H9 (cell line): ENCODE measurements around the gene ANKRD13A. TPM values are rescaled to one million over a fixed set of nuclear protein-coding genes. Genes with fewer than 3 reads are reported as not detected.

Experiments
- DNase-seq: peaks from one replicate; pipeline ENCODE4 v3.0.0-alpha.2; 2017
- H2AFZ ChIP-seq: one replicate; pipeline ENCODE4 v1.6.1; 2013; ENCODE audit warnings: mild to moderate bottlenecking, low read length, control low read depth, moderate library complexity
- H2AK5ac ChIP-seq: 2 replicates; pipeline ENCODE4 v1.6.1; 2013; ENCODE audit warnings: low read length, control low read depth, mixed read lengths; ENCODE audit not compliant: insufficient read length
- H2BK120ac ChIP-seq: one replicate; pipeline ENCODE4 v1.6.1; 2013; ENCODE audit warnings: low read depth, mild to moderate bottlenecking, low read length, control low read depth, inconsistent platforms; ENCODE audit not compliant: poor library complexity, severe bottlenecking
- H2BK12ac ChIP-seq: 2 replicates; pipeline ENCODE4 v1.6.1; 2013; ENCODE audit warnings: low read length, control low read depth, mixed read lengths, low read depth; ENCODE audit not compliant: insufficient read length
- H2BK15ac ChIP-seq: 2 replicates; pipeline ENCODE4 v1.6.1; 2013; ENCODE audit warnings: low read depth, low read length, control low read depth
- H2BK20ac ChIP-seq: one replicate; pipeline ENCODE4 v1.6.1; 2013; ENCODE audit warnings: low read depth, mild to moderate bottlenecking, low read length, control low read depth, inconsistent platforms; ENCODE audit not compliant: poor library complexity, severe bottlenecking
- H2BK5ac ChIP-seq: 2 replicates; pipeline ENCODE4 v1.6.1; 2013; ENCODE audit warnings: low read length, control low read depth, mixed read lengths; ENCODE audit not compliant: insufficient read length
- H3K14ac ChIP-seq: 2 replicates; pipeline ENCODE4 v1.6.1; 2013; ENCODE audit warnings: low read length, control low read depth; ENCODE audit not compliant: insufficient read depth
- H3K18ac ChIP-seq: 2 replicates; pipeline ENCODE4 v1.6.1; 2013; ENCODE audit warnings: low read depth, mild to moderate bottlenecking, mixed read lengths, low read length, control low read depth; ENCODE audit not compliant: insufficient read length
- H3K23ac ChIP-seq: 2 replicates; pipeline ENCODE4 v1.6.1; 2013; ENCODE audit warnings: low read length, control low read depth, mixed read lengths, low read depth; ENCODE audit not compliant: insufficient read length
- H3K23me2 ChIP-seq: 2 replicates; pipeline ENCODE4 v1.6.1; 2013; ENCODE audit warnings: low read depth, mild to moderate bottlenecking, mixed read lengths, low read length, control low read depth; ENCODE audit not compliant: insufficient read length, poor library complexity, severe bottlenecking
- H3K27ac ChIP-seq: 2 replicates; pipeline ENCODE4 v1.5.1; 2013; ENCODE audit warnings: low read length, control low read depth, mixed read lengths, low read depth; ENCODE audit not compliant: insufficient read length
- H3K27me3 ChIP-seq: 2 replicates; pipeline ENCODE4 v1.6.1; 2013; ENCODE audit warnings: low read length, control low read depth, inconsistent platforms; ENCODE audit not compliant: insufficient read depth
- H3K4ac ChIP-seq: 2 replicates; pipeline ENCODE4 v1.6.1; 2013; ENCODE audit warnings: low read depth, mild to moderate bottlenecking, control low read depth, inconsistent platforms, low read length, moderate library complexity
- H3K4me1 ChIP-seq: 2 replicates; pipeline ENCODE4 v1.6.1; 2013; ENCODE audit warnings: low read length, control low read depth, inconsistent platforms; ENCODE audit not compliant: insufficient read depth
- H3K4me2 ChIP-seq: 2 replicates; pipeline ENCODE4 v1.6.1; 2013; ENCODE audit warnings: low read length, control low read depth, mixed read lengths; ENCODE audit not compliant: insufficient read length, insufficient read depth
- H3K56ac ChIP-seq: 2 replicates; pipeline ENCODE4 v1.6.1; 2013; ENCODE audit warnings: low read depth, mild to moderate bottlenecking, mixed read lengths, low read length, control low read depth; ENCODE audit not compliant: insufficient read length
- H3K79me1 ChIP-seq: 2 replicates; pipeline ENCODE4 v1.6.1; 2013; ENCODE audit warnings: low read depth, mild to moderate bottlenecking, moderate library complexity, low read length, control low read depth, inconsistent platforms; ENCODE audit not compliant: insufficient read depth, poor library complexity, severe bottlenecking
- H3K79me2 ChIP-seq: 2 replicates; pipeline ENCODE4 v1.6.1; 2013; ENCODE audit warnings: low read length, control low read depth, inconsistent platforms; ENCODE audit not compliant: insufficient read depth
- H3K9ac ChIP-seq: 2 replicates; pipeline ENCODE4 v1.6.1; 2013; ENCODE audit warnings: low read length, control low read depth, mixed read lengths; ENCODE audit not compliant: insufficient read length; ENCODE audit errors: extremely low read depth
- H3K9me3 ChIP-seq: one replicate; pipeline ENCODE4 v1.6.1; 2013; ENCODE audit warnings: low read depth, low read length, inconsistent platforms; ENCODE audit not compliant: control insufficient read depth
- H3T11ph ChIP-seq: one replicate; pipeline ENCODE4 v1.6.1; 2013; ENCODE audit warnings: mild to moderate bottlenecking, low read length, control low read depth, inconsistent platforms
- H4K20me1 ChIP-seq: one replicate; pipeline ENCODE4 v1.6.1; 2013; ENCODE audit not compliant: control insufficient read depth, insufficient read length, insufficient read depth
- H4K5ac ChIP-seq: 2 replicates; pipeline ENCODE4 v1.6.1; 2013; ENCODE audit warnings: low read depth, mild to moderate bottlenecking, mixed read lengths, low read length, control low read depth; ENCODE audit not compliant: insufficient read length
- H4K8ac ChIP-seq: replicated peaks from 2 replicates; pipeline ENCODE4 v1.6.1; 2013; ENCODE audit warnings: low read length, control low read depth, mixed read lengths, low read depth; ENCODE audit not compliant: insufficient read length
- H4K91ac ChIP-seq: 2 replicates; pipeline ENCODE4 v1.6.1; 2013; ENCODE audit warnings: low read depth, mild to moderate bottlenecking, moderate library complexity, mixed read lengths, low read length, control low read depth; ENCODE audit not compliant: insufficient read length
- H3K27ac Mint-ChIP-seq, 3 experiments: 2 replicates in 2 of 3; 3 replicates in 1 of 3; pipeline ENCODE4 v1.8.0; 2020 to 2021; ENCODE audit warnings: mixed read lengths in 3 of 3, mild to moderate bottlenecking in 1 of 3, moderate library complexity in 1 of 3
- H3K27me3 Mint-ChIP-seq: 2 replicates; pipeline ENCODE4 v1.8.0; 2021; ENCODE audit warnings: low read depth, mild to moderate bottlenecking, moderate library complexity, mixed read lengths
- H3K36me3 Mint-ChIP-seq, 3 experiments: 2 replicates in 2 of 3; 3 replicates in 1 of 3; pipeline ENCODE4 v1.8.0; 2020 to 2021; ENCODE audit warnings: low read depth in 3 of 3, mixed read lengths in 3 of 3; ENCODE audit not compliant: insufficient read depth in 1 of 3
- H3K4me1 Mint-ChIP-seq, 2 experiments: 2 replicates each; pipeline ENCODE4 v1.8.0; 2020; ENCODE audit warnings: mixed read lengths in 2 of 2
- H3K4me3 Mint-ChIP-seq, 2 experiments: 2 replicates in 1 of 2; 3 replicates in 1 of 2; pipeline ENCODE4 v1.8.0; 2020 to 2021; ENCODE audit warnings: mild to moderate bottlenecking in 2 of 2, mixed read lengths in 2 of 2, moderate library complexity in 1 of 2
- H3K9me3 Mint-ChIP-seq, 2 experiments: 2 replicates in 1 of 2; 3 replicates in 1 of 2; pipeline ENCODE4 v1.8.0; 2020; ENCODE audit warnings: mild to moderate bottlenecking in 2 of 2, mixed read lengths in 2 of 2, moderate library complexity in 1 of 2
- CTCF ChIP-seq: fragments of 200-600 bp; sonication (generic); conservative IDR thresholded peaks from 3 replicates; pipeline ENCODE4 v1.8.0; 2021; ENCODE audit warnings: antibody characterized with exemption, mild to moderate bottlenecking
- WGBS: extraction: QIAGEN DNeasy Blood & Tissue Kit; methylation state at CpG from one replicate; pipeline ENCODE4 v1.1.7; 2013; ENCODE audit warnings: missing lambda C conversion rate, low lambda C conversion rate, mixed read lengths; ENCODE audit not compliant: insufficient read length; ENCODE audit errors: extremely low coverage; 5-methylcytosine and 5-hydroxymethylcytosine counted together
- total RNA-seq: library from RNA; stranded (reverse); gene quantifications from 2 replicates; pipeline ENCODE4 v1.2.1, GENCODE V29; 2021

The ANKRD13A gene
- total RNA-seq, 1 experiment from 2014 or later = 18.0 TPM

- H2BK20ac ChIP-seq = no peak overlapping the region
- Mint-ChIP-seq H3K9me3 (no peaks in the 10 kb centered on the region; a peak in 1 of 5 replicates), H3K4me1 (peaks cover 0 to under 1% of the 10 kb centered on the region in 2 experiments; a peak in 3 of 4 replicates), H3K4me3 (no peak overlapping the region), H3K27me3 (peaks cover 4% of the 10 kb centered on the region), H3K27ac (no peak overlapping the region), H3K36me3 (no peaks in the 10 kb centered on the region; a peak in 1 of 7 replicates)
- H3K23me2 ChIP-seq = no peaks in the 10 kb centered on the region
- no peak overlapping the region for H3K4ac ChIP-seq
- H2BK120ac ChIP-seq = no peak overlapping the region
- no peaks in the 10 kb centered on the region for H3K4me1 ChIP-seq
- no peak for DNase-seq
- no peak overlapping the region for H2BK12ac ChIP-seq
- H2BK5ac ChIP-seq = no peak overlapping the region
- H3K9ac ChIP-seq = no peak overlapping the region
- H3K56ac ChIP-seq = no peak overlapping the region
- no peaks in the 10 kb centered on the region for H3K27me3 ChIP-seq
- no peaks in the 10 kb centered on the region for H4K20me1 ChIP-seq
- no peak overlapping the region for H4K91ac ChIP-seq
- H3K18ac ChIP-seq = no peak overlapping the region
- no peak overlapping the region for H3K4me2 ChIP-seq
- H2AK5ac ChIP-seq = no peak overlapping the region
- no peak overlapping the region for H2BK15ac ChIP-seq
- no CpG with 5 or more reads among the region's 7 CpGs for WGBS
- no peak overlapping the region for H3K23ac ChIP-seq
- no peaks in the 10 kb centered on the region for H3K79me1 ChIP-seq
- TF ChIP-seq CTCF = no peak
- H4K5ac ChIP-seq = no peak overlapping the region
- no peak overlapping the region for H2AFZ ChIP-seq
- no peak overlapping the region for H3T11ph ChIP-seq
- H3K9me3 ChIP-seq = no peaks in the 10 kb centered on the region
- no peak overlapping the region for H3K14ac ChIP-seq
- no peak overlapping the region for H3K27ac ChIP-seq
- H4K8ac ChIP-seq = no peak overlapping the region
- H3K79me2 ChIP-seq = no peaks in the 10 kb centered on the region; the same call in 1 of the 2 replicates
Observed at GRCh38 chr12:110005319-110005973, 6.2 kb downstream of the ANKRD13A start.
